Stomach smooth muscle (tissue), 2 donors: ENCODE measurements around the gene ARFGAP2.

Source experiments
- H3K27ac ChIP-seq: one replicate; pipeline ENCODE4 v1.7.0; 2013; ENCODE audit warnings: mild to moderate bottlenecking, low read length, inconsistent platforms
- H3K27me3 ChIP-seq, 2 donors: one replicate each; pipeline ENCODE4 v1.7.0; 2013; ENCODE audit warnings: low read length in 2 of 2; ENCODE audit not compliant: insufficient read depth in 2 of 2, control insufficient read depth in 1 of 2
- H3K36me3 ChIP-seq, 2 donors: one replicate each; pipeline ENCODE4 v1.7.0; 2013; ENCODE audit warnings: low read length in 2 of 2; ENCODE audit not compliant: control insufficient read depth in 2 of 2, insufficient read depth in 2 of 2
- H3K4me1 ChIP-seq: one replicate; pipeline ENCODE4 v1.7.0; 2013; ENCODE audit warnings: low read length; ENCODE audit not compliant: control insufficient read depth, insufficient read depth
- H3K4me3 ChIP-seq, 2 donors: one replicate each; pipeline ENCODE4 v1.7.0; 2013; ENCODE audit warnings: low read length in 2 of 2
- H3K9ac ChIP-seq, 2 donors: one replicate each; pipeline ENCODE4 v1.7.0; 2013; ENCODE audit warnings: low read length in 2 of 2, mild to moderate bottlenecking in 1 of 2
- H3K9me3 ChIP-seq, 2 donors: one replicate each; pipeline ENCODE4 v1.7.0; 2013; ENCODE audit warnings: low read length in 2 of 2; ENCODE audit not compliant: control insufficient read depth in 2 of 2
- donor health status: healthy.
- donor health status: Pancreatic carcinoma.

Gene ARFGAP2

GRCh38 chr11:47176328-47177228, at the start of gene ARFGAP2:
Gene ARFGAP2 (minus strand): TSS chr11:47176879. CDS start chr11:47176853, 26 bp downstream.
- peak within 1 kb of the TSS; percentile 95 for H3K27ac ChIP-seq
- H3K4me1 ChIP-seq, result peaks cover 62% of the 10 kb centered on the region
- H3K4me3 ChIP-seq, result peak within 1 kb of the TSS; percentile 90 to 99
- H3K9ac ChIP-seq, result peak within 1 kb of the TSS; percentile 96 to 99
- peaks cover 29 to 51% of the 10 kb centered on the region in 2 donors for H3K36me3 ChIP-seq
- H3K9me3 ChIP-seq, result no peaks in the 10 kb centered on the region
- no peaks in the 10 kb centered on the region for H3K27me3 ChIP-seq

- Histone ChIP-seq H3K4me1 (no peaks in the 10 kb centered on the region), H3K9me3 (no peaks in the 10 kb centered on the region), H3K9ac (no peak overlapping the region), H3K4me3 (no peak overlapping the region), H3K27ac (no peak overlapping the region), H3K27me3 (no peaks in the 10 kb centered on the region), H3K36me3 (peaks cover 17% of the 10 kb centered on the region in 2 donors)
Observed at GRCh38 chr11:47225552-47226400, 49.1 kb upstream of the ARFGAP2 start.

GRCh38 chr11:47222696-47223095, 46.0 kb upstream of the ARFGAP2 start:
- Histone ChIP-seq H3K9ac (no peak overlapping the region), H3K27ac (no peak overlapping the region), H3K4me1 (peaks cover 6% of the 10 kb centered on the region), H3K27me3 (no peaks in the 10 kb centered on the region), H3K36me3 (peaks cover 21 to 22% of the 10 kb centered on the region in 2 donors), H3K9me3 (no peaks in the 10 kb centered on the region), H3K4me3 (no peak overlapping the region)

GRCh38 chr11:47220401-47220821, 43.7 kb upstream of the ARFGAP2 start:
- H3K9me3 ChIP-seq, result no peaks in the 10 kb centered on the region
- H3K4me1 ChIP-seq, result peaks cover 21% of the 10 kb centered on the region
- peaks cover 17 to 19% of the 10 kb centered on the region in 2 donors for H3K36me3 ChIP-seq
- no peaks in the 10 kb centered on the region for H3K27me3 ChIP-seq
- H3K4me3 ChIP-seq, result no peak overlapping the region
- no peak overlapping the region for H3K27ac ChIP-seq
- H3K9ac ChIP-seq, result no peak overlapping the region

- no peaks in the 10 kb centered on the region for H3K27me3 ChIP-seq
- peaks cover 12% of the 10 kb centered on the region in 2 donors for H3K36me3 ChIP-seq
- peaks cover 37% of the 10 kb centered on the region for H3K4me1 ChIP-seq
- no peaks in the 10 kb centered on the region for H3K9me3 ChIP-seq
- peak overlapping the region; percentile 94 for H3K27ac ChIP-seq
- H3K4me3 ChIP-seq, result peak overlapping the region; percentile 61 to 93
- peak overlapping the region; percentile 78 to 89 for H3K9ac ChIP-seq
Observed at GRCh38 chr11:47216121-47216798, 39.6 kb upstream of the ARFGAP2 start.

- H3K9me3 ChIP-seq, result no peaks in the 10 kb centered on the region
- peak overlapping the region; percentile 78 to 89 for H3K9ac ChIP-seq
- peak overlapping the region; percentile 94 for H3K27ac ChIP-seq
- peaks cover 12% of the 10 kb centered on the region in 2 donors for H3K36me3 ChIP-seq
- peak overlapping the region; percentile 61 to 93 for H3K4me3 ChIP-seq
- peaks cover 37% of the 10 kb centered on the region for H3K4me1 ChIP-seq
- H3K27me3 ChIP-seq, result no peaks in the 10 kb centered on the region
Observed at GRCh38 chr11:47215366-47215910, 38.8 kb upstream of the ARFGAP2 start.

GRCh38 chr11:47213950-47214565, 37.4 kb upstream of the ARFGAP2 start:
- Histone ChIP-seq H3K9me3 (no peaks in the 10 kb centered on the region), H3K36me3 (peaks cover 5 to 6% of the 10 kb centered on the region in 2 donors), H3K4me3 (peak overlapping the region; percentile 67 to 93), H3K27ac (peak overlapping the region; percentile 94), H3K4me1 (peaks cover 33% of the 10 kb centered on the region), H3K27me3 (no peaks in the 10 kb centered on the region), H3K9ac (peak overlapping the region; percentile 78 to 84)

GRCh38 chr11:47212938-47213337, 36.3 kb upstream of the ARFGAP2 start:
- Histone ChIP-seq H3K27me3 (no peaks in the 10 kb centered on the region), H3K36me3 (peaks cover 0 to 2% of the 10 kb centered on the region in 2 donors), H3K9me3 (no peaks in the 10 kb centered on the region), H3K4me1 (peaks cover 30% of the 10 kb centered on the region), H3K9ac (no peak overlapping the region), H3K27ac (no peak overlapping the region), H3K4me3 (no peak overlapping the region)

GRCh38 chr11:47208628-47209027, 31.9 kb upstream of the ARFGAP2 start:
- Histone ChIP-seq H3K36me3 (no peaks in the 10 kb centered on the region), H3K27ac (no peak overlapping the region), H3K4me3 (no peak overlapping the region), H3K27me3 (no peaks in the 10 kb centered on the region), H3K4me1 (peaks cover 8% of the 10 kb centered on the region), H3K9me3 (no peaks in the 10 kb centered on the region), H3K9ac (no peak overlapping the region)
